HepG2 (cell line): ENCODE data around the gene GPR37L1. TPM values are rescaled to one million over a fixed set of nuclear protein-coding genes. Genes with fewer than 3 reads are reported as not detected.

Source experiments
- ATAC-seq: fragments of 200-7000 bp; cut with Tn5 transposase; 3 replicates; pipeline ENCODE4 v1.9.1; 2020; ENCODE audit warnings: mild to moderate bottlenecking, moderate library complexity
- BruUV-seq: library from RNA; stranded (reverse); fragments of 400-500 nt; replicated peaks from 2 replicates; lab custom pipeline; 2021; lab: Mats Ljungman, UMichigan
- CTCF ChIA-PET: fragments of 300-600 bp; formaldehyde crosslinking; extraction: SDS; loops from one replicate; lab custom pipeline; 2021; ENCODE audit warnings: low total read pairs, inconsistent platforms, low intra/inter-chr PET ratio; lab: Yijun Ruan, JAX
- POLR2A ChIA-PET: fragments of 350-600 bp; sonication (Branson Sonifier 250); formaldehyde crosslinking; loops from one replicate; lab custom pipeline; 2020; ENCODE audit warnings: antibody characterized with exemption, inconsistent platforms; lab: Yijun Ruan, JAX
- DNase-seq: peaks from one replicate; pipeline ENCODE4 v3.0.0-alpha.2; 2015; ENCODE audit warnings: low spot score
- FAIRE-seq: peaks from 3 replicates; lab custom pipeline; 2011; peaks lifted over from hg19 to GRCh38; lab: Jason Lieb, UNC
- H2AFZ ChIP-seq: one replicate; pipeline ENCODE4 v1.6.1; 2011; ENCODE audit warnings: low read length, inconsistent platforms
- H3K27ac ChIP-seq: fragments of 300-600 bp; 3 replicates; pipeline ENCODE4 v1.8.0; 2011; ENCODE audit warnings: mixed run types, mild to moderate bottlenecking, mixed read lengths, low read length, inconsistent platforms; ENCODE audit not compliant: insufficient read depth; ENCODE audit errors: extremely low read length
- H3K27me3 ChIP-seq, 2 experiments: fragments of 200-600 bp in 1 of 2; 2 replicates in 1 of 2; 3 replicates in 1 of 2; pipeline versions ENCODE4 v1.6.0 to v1.8.0; 2011; ENCODE audit warnings: low read length in 2 of 2, mild to moderate bottlenecking in 2 of 2, moderate library complexity in 2 of 2, inconsistent platforms in 1 of 2; ENCODE audit not compliant: insufficient read depth in 2 of 2, control insufficient read depth in 1 of 2
- H3K36me3 ChIP-seq, 2 experiments: fragments of 200-600 bp in 1 of 2; replicated peaks in 1 of 2; 2 replicates in 1 of 2; 3 replicates in 1 of 2; pipeline versions ENCODE4 v1.5.1 to v1.8.0; 2011; ENCODE audit warnings: low read length in 2 of 2, inconsistent platforms in 1 of 2; ENCODE audit not compliant: insufficient read depth in 2 of 2, control insufficient read depth in 1 of 2
- H3K4me1 ChIP-seq: 2 replicates; pipeline ENCODE4 v1.5.1; 2012; ENCODE audit warnings: low read length, inconsistent platforms; ENCODE audit not compliant: insufficient read depth
- H3K4me2 ChIP-seq: 2 replicates; pipeline ENCODE4 v1.6.0; 2011; ENCODE audit warnings: low read depth, low read length, inconsistent platforms
- H3K4me3 ChIP-seq, 3 experiments: fragments of 200-600 bp in 1 of 3; sonication (generic), shearing (Covaris generic) in 1 of 3; replicated peaks in 1 of 3; 2 replicates each; pipeline ENCODE4 v1.5.1; 2011 to 2016; ENCODE audit warnings: low read length in 3 of 3, inconsistent platforms in 2 of 3, low read depth in 2 of 3, mild to moderate bottlenecking in 2 of 3, control low read depth in 1 of 3, mixed read lengths in 1 of 3; ENCODE audit not compliant: insufficient read depth in 1 of 3
- H3K79me2 ChIP-seq: one replicate; pipeline ENCODE4 v1.6.1; 2011; ENCODE audit warnings: low read length, inconsistent platforms; ENCODE audit not compliant: insufficient read depth
- H3K9ac ChIP-seq: 2 replicates; pipeline ENCODE4 v1.6.0; 2011; ENCODE audit warnings: mild to moderate bottlenecking, low read depth, low read length, inconsistent platforms; ENCODE audit not compliant: insufficient read depth
- H3K9me3 ChIP-seq: 2 replicates; pipeline ENCODE4 v1.5.1; 2012; ENCODE audit warnings: mild to moderate bottlenecking, low read length
- H4K20me1 ChIP-seq: 2 replicates; pipeline ENCODE4 v1.6.0; 2011; ENCODE audit warnings: inconsistent platforms, mild to moderate bottlenecking, low read length, moderate library complexity; ENCODE audit not compliant: insufficient read depth
- ATF5 ChIP-seq: sonication (generic); formaldehyde crosslinking; IDR thresholded peaks from 2 replicates; pipeline ENCODE4 v1.4.0; 2020; ENCODE audit warnings: mild to moderate bottlenecking, low read depth, missing genetic modification reagents
- CREB1 ChIP-seq, 2 experiments: fragments of 450-650 bp in 1 of 2; IDR thresholded peaks; 2 replicates each; pipeline ENCODE4 v1.6.1; 2016 to 2017; ENCODE audit warnings: control low read depth in 1 of 2, mild to moderate bottlenecking in 1 of 2, missing compliant biosample characterization in 1 of 2, missing genetic modification characterization in 1 of 2
- ERF ChIP-seq: IDR thresholded peaks from 2 replicates; pipeline ENCODE4 v1.6.1; 2018; ENCODE audit warnings: missing biosample characterization, missing genetic modification reagents
- FOXM1 ChIP-seq: sonication (generic); formaldehyde crosslinking; IDR thresholded peaks from 2 replicates; pipeline ENCODE4 v1.5.0; 2020; ENCODE audit warnings: missing genetic modification reagents
- HMG20A ChIP-seq: IDR thresholded peaks from 2 replicates; pipeline ENCODE4 v1.6.1; 2016; ENCODE audit warnings: borderline replicate concordance
- HNRNPL ChIP-seq: fragments of 200-400 bp; formaldehyde crosslinking; IDR thresholded peaks from 2 replicates; pipeline ENCODE4 v1.6.1; 2017; ENCODE audit warnings: mild to moderate bottlenecking, low read depth, low read length
- KLF15 ChIP-seq: sonication (generic); formaldehyde crosslinking; IDR thresholded peaks from 2 replicates; pipeline ENCODE4 v1.8.1; 2023; ENCODE audit warnings: borderline replicate concordance, mild to moderate bottlenecking, inconsistent platforms, missing genetic modification reagents, mixed read lengths
- KLF16 ChIP-seq, 2 experiments: sonication (generic) in 1 of 2; formaldehyde crosslinking in 1 of 2; IDR thresholded peaks; 2 replicates each; pipeline versions ENCODE4 v1.6.1 to v1.8.0; 2016 to 2023; ENCODE audit warnings: missing genetic modification reagents in 2 of 2, missing compliant biosample characterization in 1 of 2
- MTF2 ChIP-seq: sonication (generic); formaldehyde crosslinking; IDR thresholded peaks from 2 replicates; pipeline ENCODE4 v1.5.0; 2020; ENCODE audit warnings: missing genetic modification reagents, borderline replicate concordance
- NFE2L2 ChIP-seq: fragments of 150-350 bp; IDR thresholded peaks from 2 replicates; pipeline ENCODE4 v1.6.1; 2014; ENCODE audit warnings: low read length
- NR2F6 ChIP-seq, 2 experiments: IDR thresholded peaks; 2 replicates each; pipeline ENCODE4 v1.6.1; 2016; ENCODE audit warnings: antibody characterized with exemption in 1 of 2, mild to moderate bottlenecking in 1 of 2
- PLSCR1 ChIP-seq: sonication (generic); formaldehyde crosslinking; IDR thresholded peaks from 2 replicates; pipeline ENCODE4 v1.5.0; 2020; ENCODE audit warnings: missing genetic modification reagents, mild to moderate bottlenecking, borderline replicate concordance
- TBP ChIP-seq: sonication (generic); formaldehyde crosslinking; IDR thresholded peaks from 2 replicates; pipeline ENCODE4 v1.5.0; 2020; ENCODE audit warnings: missing genetic modification reagents
- ZNF10 ChIP-seq: sonication (generic); formaldehyde crosslinking; IDR thresholded peaks from 2 replicates; pipeline ENCODE4 v1.4.0; 2020; ENCODE audit warnings: mild to moderate bottlenecking, low read depth, missing genetic modification reagents, borderline replicate concordance
- ZNF501 ChIP-seq: sonication (generic); formaldehyde crosslinking; IDR thresholded peaks from 2 replicates; pipeline ENCODE4 v1.5.1; 2020; ENCODE audit warnings: mild to moderate bottlenecking, moderate library complexity, missing genetic modification reagents
- ZNF660 ChIP-seq: sonication (generic); formaldehyde crosslinking; IDR thresholded peaks from 2 replicates; pipeline ENCODE4 v1.5.1; 2020; ENCODE audit warnings: mild to moderate bottlenecking, low read depth, missing genetic modification reagents, borderline replicate concordance
- ZNF709 ChIP-seq: sonication (generic); formaldehyde crosslinking; IDR thresholded peaks from 2 replicates; pipeline ENCODE4 v1.5.0; 2020; ENCODE audit warnings: mild to moderate bottlenecking, missing genetic modification reagents
- ZNF839 ChIP-seq: sonication (generic); formaldehyde crosslinking; IDR thresholded peaks from 2 replicates; pipeline ENCODE4 v1.4.0; 2020; ENCODE audit warnings: missing genetic modification reagents, mild to moderate bottlenecking, borderline replicate concordance
- WGBS: methylation state at CpG from one replicate; pipeline ENCODE4 v1.1.6; 2017; ENCODE audit warnings: low lambda C conversion rate; 5-methylcytosine and 5-hydroxymethylcytosine counted together
- in situ Hi-C: cut with HindIII; loops from 2 replicates; pipeline ENCODE4 v1.10.0; 2017; ENCODE audit warnings: low pct_unique_long_range_greater_than_20kb; ENCODE audit not compliant: extremely low pct_ligation_motif_present
- intact Hi-C: fragments of 100-400 bp; cut with micrococcal nuclease; formaldehyde crosslinking; loops from one replicate; pipeline ENCODE4 v1.10.0; 2022; ENCODE audit not compliant: unreplicated experiment
- polyA plus RNA-seq, 8 experiments: library from polyadenylated mRNA; depleted of rRNA in 3 of 8; stranded (reverse) in 7 of 8; unstranded in 1 of 8; fragments of >200 nt; fragmentation: Illumina TruSeq in 4 of 8; extraction: Trizol in 4 of 8; gene quantifications; 2 replicates each; pipeline versions ENCODE4 v1.2.1 to v1.2.3, GENCODE V29; 2011 to 2016; ENCODE audit warnings: low read depth in 4 of 8, missing spikeins in 1 of 8, mixed read lengths in 1 of 8; ENCODE audit not compliant: insufficient read depth in 1 of 8
- total RNA-seq, 5 experiments: library from RNA; depleted of rRNA; stranded (reverse); fragments of >200 nt; fragmentation: Illumina TruSeq; extraction: Trizol; gene quantifications; 2 replicates each; pipeline ENCODE4 v1.2.3, GENCODE V29; 2016; ENCODE audit warnings: low read depth in 1 of 5

The GPR37L1 gene
- total and polyA plus RNA-seq, 2 of the 13 experiments (the other 11 are each of a cell fraction or from before 2014, with no cell fraction given): 0.13 TPM; not detected in 1

- no peak for FAIRE-seq
- CTCF ChIA-PET: no interaction called here
- Histone ChIP-seq H3K4me1 (peaks cover 30% of the 10 kb centered on the region), H3K9me3 (no peaks in the 10 kb centered on the region), H4K20me1 (no peaks in the 10 kb centered on the region), H3K9ac (no peak overlapping the region), H3K27me3 (peaks cover 8 to 58% of the 10 kb centered on the region in 2 experiments; a peak in 4 of 5 replicates), H2AFZ (no peak overlapping the region), H3K79me2 (no peaks in the 10 kb centered on the region), H3K4me3 (no peak overlapping the region), H3K27ac (no peak overlapping the region), H3K4me2 (no peak overlapping the region), H3K36me3 (no peaks in the 10 kb centered on the region)
- DNase-seq: no peak
- TF ChIP-seq ZNF660 (CRISPR knock-in tag) (no peak), KLF16 (CRISPR knock-in tag; IDR thresholded peaks at IDR 0.05) (no peak), HNRNPL (no peak), ZNF10 (no peak)
- no TSS peak for BruUV-seq
- POLR2A ChIA-PET: no interaction called here
- in situ Hi-C loops: no loop called here
- intact Hi-C loops: no loop called here
- ATAC-seq: no peak
- 41% methylated on average over 8 of the region's 10 CpGs for WGBS
Measured at GRCh38 chr1:202157945-202158344, 35.2 kb downstream of the GPR37L1 start.

- Histone ChIP-seq H3K36me3 (no peaks in the 10 kb centered on the region), H2AFZ (no peak overlapping the region), H3K27ac (no peak overlapping the region), H3K27me3 (peaks cover 10 to 63% of the 10 kb centered on the region in 2 experiments; a peak in 4 of 5 replicates), H3K79me2 (no peaks in the 10 kb centered on the region), H3K9ac (no peak overlapping the region), H3K9me3 (no peaks in the 10 kb centered on the region), H3K4me1 (peaks cover 37% of the 10 kb centered on the region), H3K4me3 (no peak overlapping the region), H3K4me2 (no peak overlapping the region), H4K20me1 (no peaks in the 10 kb centered on the region)
- 51% methylated on average over 10 of the region's 10 CpGs for WGBS
- BruUV-seq: no TSS peak
- intact Hi-C loops (no loop called here), in situ Hi-C loops (no loop called here)
- DNase-seq: no peak
- CTCF ChIA-PET: no interaction called here
- POLR2A ChIA-PET: no interaction called here
- no peak for FAIRE-seq
- ATAC-seq: no peak
- TF ChIP-seq FOXM1 (CRISPR knock-in tag) (no peak), KLF15 (CRISPR knock-in tag) (no peak), HMG20A (CRISPR knock-in tag) (no peak), CREB1 (IDR thresholded peaks at IDR 0.05) (no peak), CREB1 (CRISPR knock-in tag; IDR thresholded peaks at IDR 0.05) (no peak), ZNF709 (no peak), TBP (CRISPR knock-in tag) (no peak), ERF (CRISPR knock-in tag) (no peak), PLSCR1 (CRISPR knock-in tag) (no peak), MTF2 (CRISPR knock-in tag) (no peak), NR2F6 (IDR thresholded peaks at IDR 0.05) (no peak), NR2F6 (CRISPR knock-in tag; IDR thresholded peaks at IDR 0.05) (no peak), ZNF501 (CRISPR knock-in tag) (no peak), NFE2L2 (no peak), ATF5 (CRISPR knock-in tag) (no peak), ZNF839 (no peak)
Measured at GRCh38 chr1:202158810-202159533, 36.3 kb downstream of the GPR37L1 start.
